HG03025 (cell line): ENCODE measurements around the gene EBLN2.

Source experiments
- ATAC-seq: cut with Tn5 transposase; IDR thresholded peaks from one replicate; pipeline ENCODE4 v1.9.1; 2021; ENCODE audit warnings: mild to moderate bottlenecking, moderate library complexity; ENCODE audit not compliant: unreplicated experiment, low FRiP score

The EBLN2 gene

DNA sequence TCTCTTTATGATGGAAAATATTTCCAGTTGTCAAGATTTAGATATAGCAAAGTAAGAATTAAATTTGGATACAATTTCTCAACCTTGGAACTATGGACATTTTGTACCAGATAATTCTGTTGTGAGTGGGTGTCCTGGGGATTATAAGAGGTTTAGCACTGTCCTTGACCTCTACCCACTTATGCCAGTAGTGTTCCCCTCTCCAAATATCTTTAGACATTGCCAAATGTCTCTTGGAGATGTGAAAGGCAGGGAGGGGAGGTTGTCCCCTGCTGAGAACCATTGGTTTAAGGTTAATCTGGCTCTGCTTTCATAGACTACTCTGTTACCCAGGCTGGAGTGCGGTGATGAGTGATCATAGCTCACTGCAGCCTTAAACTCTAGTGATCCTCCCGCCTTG, at the start of gene EBLN2:
TSS of gene EBLN2 (plus strand) at position 244 of the 400 bp plus-strand sequence. CDS start 423 bp downstream, outside the sequence.
- no peak for ATAC-seq

GRCh38 chr3:73018298-73018697, 43.2 kb upstream of the EBLN2 start:
- ATAC-seq, result no peak

- no peak for ATAC-seq
These were observed 42.5 kb upstream of the EBLN2 start for GRCh38 chr3:73018790-73019441.

- ATAC-seq, result no peak
These were observed 40.1 kb upstream of the EBLN2 start for GRCh38 chr3:73021301-73021835.

DNA sequence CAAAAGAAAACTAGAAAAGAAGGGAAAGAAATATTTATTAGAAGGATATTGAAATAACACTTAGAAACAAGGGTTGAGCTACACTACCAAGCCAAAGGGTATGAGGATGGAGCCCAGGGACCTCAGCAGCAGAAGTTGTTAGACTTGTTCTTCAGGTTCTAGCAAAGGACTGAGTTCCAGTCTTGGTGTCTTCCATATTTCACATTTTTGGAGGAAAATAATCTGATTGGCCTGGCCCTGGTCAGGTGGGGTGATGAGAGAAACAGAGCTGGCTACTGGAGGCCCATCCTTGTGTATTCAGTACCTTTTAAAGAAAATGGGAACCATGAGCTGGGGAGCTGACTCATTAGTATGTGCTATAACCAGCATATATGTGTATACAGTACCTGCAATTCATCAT, 36.6 kb upstream of the EBLN2 start:
- no peak for ATAC-seq

DNA sequence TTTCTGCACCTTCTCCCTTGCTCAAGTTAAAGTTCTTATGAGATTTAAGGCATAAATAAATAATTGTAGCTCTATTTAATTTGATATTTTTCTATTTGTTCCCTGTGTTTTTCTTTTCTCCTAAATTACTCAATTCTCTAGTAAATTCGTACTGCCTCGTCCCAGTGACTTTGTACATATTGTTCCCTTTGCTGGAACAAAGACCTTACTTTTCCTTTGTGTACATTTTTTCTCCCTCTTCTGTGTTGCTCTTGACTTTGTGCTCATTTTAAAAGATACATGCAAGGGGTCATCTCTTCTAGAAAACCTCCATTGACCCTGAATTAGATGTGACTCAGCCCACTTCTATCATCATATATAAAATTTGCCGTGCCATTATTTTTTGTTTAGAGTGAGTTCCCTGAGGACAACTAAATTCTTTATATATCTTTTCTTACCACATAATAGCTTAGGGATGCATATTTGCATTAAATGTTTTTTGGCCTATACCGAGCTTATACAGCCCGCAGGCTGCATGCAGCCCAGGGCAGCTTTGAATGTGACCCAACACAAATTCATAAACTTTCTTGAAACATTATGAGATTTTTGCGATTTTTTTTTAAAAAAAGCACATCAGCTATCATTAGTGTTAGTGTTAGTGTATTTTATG, 35.2 kb upstream of the EBLN2 start:
- ATAC-seq, result no peak

- ATAC-seq, result no peak
These were observed 34.7 kb upstream of the EBLN2 start for GRCh38 chr3:73026760-73027113.

GRCh38 chr3:73028803-73029202, 32.7 kb upstream of the EBLN2 start:
- ATAC-seq, result no peak

- no peak for ATAC-seq
These were observed 32.1 kb upstream of the EBLN2 start for GRCh38 chr3:73029321-73029796.

GRCh38 chr3:73030073-73030597, 31.3 kb upstream of the EBLN2 start:
- no peak for ATAC-seq

DNA sequence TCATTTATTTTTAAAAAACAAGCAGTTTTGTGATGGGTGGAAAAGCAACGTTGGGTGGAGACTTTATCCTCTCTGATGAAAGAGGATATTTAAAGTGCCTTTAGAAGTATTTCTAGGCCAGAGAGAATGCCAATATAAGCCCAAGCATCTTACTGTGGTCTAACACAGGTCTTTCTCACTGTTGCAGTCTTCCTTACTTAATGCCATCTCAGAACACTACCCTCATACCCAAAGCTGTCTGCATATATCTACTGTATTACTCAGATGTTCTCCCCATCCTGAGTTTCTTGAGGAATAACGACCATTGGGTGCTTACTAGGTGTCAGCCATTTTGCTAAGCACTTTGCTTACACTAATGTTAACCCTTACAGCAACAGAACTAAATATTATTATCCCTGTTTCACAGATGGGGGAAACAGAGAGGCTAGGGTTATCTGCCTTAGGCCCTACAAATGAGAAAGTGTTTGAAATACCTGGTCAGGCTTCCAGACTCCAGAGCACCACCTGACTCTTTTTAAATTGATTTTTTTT, 29.8 kb upstream of the EBLN2 start:
- no peak for ATAC-seq

DNA sequence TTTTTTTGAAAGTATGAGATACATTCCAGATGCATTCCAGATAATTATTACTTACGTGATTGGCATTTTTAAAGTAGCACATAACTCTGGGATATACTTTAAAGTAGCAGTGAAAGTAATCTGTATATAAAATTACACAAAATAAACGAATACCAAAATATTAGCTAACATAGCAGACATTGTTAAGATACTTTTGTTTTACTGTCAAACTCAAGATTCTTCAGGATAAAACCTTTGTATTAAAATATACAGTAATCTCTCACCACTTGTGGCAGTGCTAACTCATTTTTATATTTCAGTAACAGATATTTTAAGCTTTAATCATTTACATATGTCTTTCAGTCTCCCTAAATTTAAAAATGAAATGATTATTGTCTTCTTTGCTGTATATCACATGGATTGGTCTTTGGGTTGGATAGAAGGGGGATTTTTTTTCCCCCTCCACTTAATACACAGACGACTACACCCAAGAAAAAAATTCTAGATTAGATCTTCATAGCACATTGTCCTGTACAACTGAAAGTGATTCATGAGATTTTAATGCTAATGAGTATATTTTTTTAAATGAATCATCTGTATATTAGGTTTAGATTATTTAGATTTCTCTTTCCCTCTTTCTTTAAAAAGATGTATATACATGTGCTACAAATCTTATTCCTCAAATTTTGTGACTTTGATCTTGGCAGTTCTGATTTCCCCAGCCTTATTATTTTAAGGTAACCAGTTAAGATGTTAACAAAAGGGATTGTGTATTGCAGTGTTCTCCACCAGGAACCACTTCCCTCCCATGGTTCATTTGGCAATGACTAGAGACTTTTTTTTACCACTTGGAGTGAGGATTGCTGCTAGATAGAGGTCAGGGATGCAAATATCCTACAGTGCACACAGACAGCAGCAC, 24.5 kb upstream of the EBLN2 start:
- ATAC-seq, result no peak

- no peak for ATAC-seq
These were observed 19.9 kb upstream of the EBLN2 start for GRCh38 chr3:73041537-73041936.

- ATAC-seq, result no peak
These were observed 18.0 kb upstream of the EBLN2 start for GRCh38 chr3:73043414-73043813.

GRCh38 chr3:73045391-73045790, 16.1 kb upstream of the EBLN2 start:
- no peak for ATAC-seq

DNA sequence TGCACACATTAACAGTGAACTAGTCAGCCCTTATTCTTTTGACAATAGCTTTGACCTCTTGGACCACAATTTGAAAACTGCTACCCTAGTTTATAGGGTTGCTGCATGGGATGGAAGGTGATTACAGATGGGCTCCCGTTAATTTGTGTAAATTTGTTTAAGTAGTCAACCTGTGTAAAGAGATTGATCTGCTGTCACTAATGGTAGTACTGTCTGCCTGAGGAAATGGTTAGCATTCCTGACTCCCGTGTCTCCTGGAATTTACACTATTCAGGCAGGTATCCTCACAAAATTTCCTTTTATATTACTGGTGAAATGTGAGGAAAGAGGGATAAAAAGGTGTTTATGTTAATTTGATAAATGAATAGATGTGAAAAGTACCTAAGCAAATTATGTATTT, 15.3 kb upstream of the EBLN2 start:
- ATAC-seq, result no peak

GRCh38 chr3:73049319-73049718, 12.1 kb upstream of the EBLN2 start:
- no peak for ATAC-seq

GRCh38 chr3:73052857-73053256, 8.6 kb upstream of the EBLN2 start:
- no peak for ATAC-seq

DNA sequence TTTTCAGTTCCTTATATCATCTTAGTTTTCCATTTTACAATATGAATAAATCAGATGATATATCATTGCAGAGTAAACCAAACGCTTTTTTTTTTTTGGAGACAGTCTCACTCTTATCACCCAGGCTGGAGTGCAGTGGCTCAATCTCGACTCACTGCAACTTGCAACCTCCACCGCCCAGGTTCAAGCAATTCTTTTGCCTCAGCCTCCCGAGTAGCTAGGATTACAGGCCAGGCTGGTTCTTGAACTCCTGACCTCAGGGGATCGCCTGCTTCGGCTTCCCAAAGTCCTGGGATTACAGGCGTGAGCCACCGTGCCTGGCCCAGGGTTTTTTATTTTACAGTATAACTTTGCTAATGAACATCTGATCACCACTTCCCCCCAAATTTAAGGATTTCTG, 5.9 kb upstream of the EBLN2 start:
- no peak for ATAC-seq

GRCh38 chr3:73056014-73056844, 5.2 kb upstream of the EBLN2 start:
- ATAC-seq, result no peak
